Effector memory CD4-positive, alpha-beta T cell (primary cell): ENCODE results near the gene OR2V1.
"Not testable (repeated sequence)": the region's sequence is repeated elsewhere in the genome, so short reads cannot be mapped to it uniquely, and the experiment has no call there.

Experiments
- DNase-seq, 3 donors: peaks; one replicate each; pipeline ENCODE4 v3.0.0-alpha.2; 2020
- H3K27ac ChIP-seq: 2 replicates; pipeline ENCODE4 v1.7.0; 2013; ENCODE audit warnings: mild to moderate bottlenecking, low read length, moderate library complexity; ENCODE audit not compliant: insufficient read depth, poor library complexity, severe bottlenecking
- H3K27me3 ChIP-seq: replicated peaks from 2 replicates; pipeline ENCODE4 v1.7.0; 2013; ENCODE audit warnings: mild to moderate bottlenecking, low read length; ENCODE audit not compliant: insufficient read depth, control insufficient read depth, poor library complexity, severe bottlenecking
- H3K36me3 ChIP-seq: 2 replicates; pipeline ENCODE4 v1.7.0; 2013; ENCODE audit warnings: mild to moderate bottlenecking, low read length, moderate library complexity; ENCODE audit not compliant: control insufficient read depth, insufficient read depth
- H3K4me1 ChIP-seq: 2 replicates; pipeline ENCODE4 v1.7.0; 2013; ENCODE audit warnings: low read length, mild to moderate bottlenecking; ENCODE audit not compliant: control insufficient read depth, insufficient read depth, poor library complexity, severe bottlenecking
- H3K4me3 ChIP-seq: 2 replicates; pipeline ENCODE4 v1.7.0; 2013; ENCODE audit warnings: low read length, low read depth, mild to moderate bottlenecking; ENCODE audit not compliant: insufficient read depth, poor library complexity, severe bottlenecking
- H3K9me3 ChIP-seq: 2 replicates; pipeline ENCODE4 v1.7.0; 2013; ENCODE audit warnings: mild to moderate bottlenecking, low read length, moderate library complexity; ENCODE audit not compliant: control insufficient read depth

Gene OR2V1

DNA sequence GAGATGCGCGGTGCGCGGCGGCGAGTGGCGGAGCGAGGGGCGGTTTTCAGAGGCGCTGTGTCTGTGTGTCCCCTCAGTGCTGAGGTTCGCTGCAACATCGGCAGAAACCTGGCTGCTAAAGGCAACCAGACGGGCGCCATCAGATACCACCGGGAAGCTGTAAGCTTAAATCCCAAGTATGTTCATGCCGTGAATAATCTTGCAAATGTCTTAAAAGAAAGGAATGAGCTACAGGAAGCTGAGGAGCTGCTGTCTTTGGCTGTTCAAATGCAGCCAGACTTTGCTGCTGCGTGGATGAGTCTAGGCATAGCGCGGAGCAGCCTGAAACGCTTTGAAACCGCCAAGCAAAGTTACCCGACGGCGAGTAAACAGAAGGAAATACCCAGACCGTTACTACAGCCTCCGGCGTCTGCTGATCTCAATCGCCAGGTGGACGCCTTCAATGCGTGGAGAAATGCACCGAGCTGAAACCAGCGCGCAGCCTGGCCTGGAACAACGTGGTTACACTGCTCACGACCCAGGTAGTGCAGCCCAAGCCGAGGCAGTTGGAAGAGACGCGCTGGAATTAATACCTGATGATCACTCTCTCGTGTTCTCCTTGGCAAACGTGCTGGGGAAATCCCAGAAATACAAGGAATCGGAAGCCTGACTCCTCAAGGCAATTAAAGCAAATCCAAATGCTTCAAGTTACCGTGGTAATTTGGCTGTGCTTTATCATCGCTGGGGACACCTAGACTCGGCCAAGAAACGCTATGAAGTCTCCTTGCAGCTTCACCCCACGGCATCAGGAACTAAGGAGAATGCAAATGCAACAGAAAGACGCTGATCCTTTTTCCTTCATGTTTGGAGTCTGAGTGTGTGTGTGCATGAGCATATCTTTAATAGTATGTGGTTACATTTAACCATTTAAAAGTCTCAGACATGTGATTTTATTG, 15.9 kb downstream of the OR2V1 start:
- no peak overlapping the region for H3K27ac ChIP-seq
- H3K4me3 ChIP-seq: no peak overlapping the region
- H3K4me1 ChIP-seq: no peaks in the 10 kb centered on the region
- no peak for DNase-seq
- H3K36me3 ChIP-seq: no peaks in the 10 kb centered on the region
- H3K9me3 ChIP-seq: no peaks in the 10 kb centered on the region
- H3K27me3 ChIP-seq: peaks cover 37% of the 10 kb centered on the region

DNA sequence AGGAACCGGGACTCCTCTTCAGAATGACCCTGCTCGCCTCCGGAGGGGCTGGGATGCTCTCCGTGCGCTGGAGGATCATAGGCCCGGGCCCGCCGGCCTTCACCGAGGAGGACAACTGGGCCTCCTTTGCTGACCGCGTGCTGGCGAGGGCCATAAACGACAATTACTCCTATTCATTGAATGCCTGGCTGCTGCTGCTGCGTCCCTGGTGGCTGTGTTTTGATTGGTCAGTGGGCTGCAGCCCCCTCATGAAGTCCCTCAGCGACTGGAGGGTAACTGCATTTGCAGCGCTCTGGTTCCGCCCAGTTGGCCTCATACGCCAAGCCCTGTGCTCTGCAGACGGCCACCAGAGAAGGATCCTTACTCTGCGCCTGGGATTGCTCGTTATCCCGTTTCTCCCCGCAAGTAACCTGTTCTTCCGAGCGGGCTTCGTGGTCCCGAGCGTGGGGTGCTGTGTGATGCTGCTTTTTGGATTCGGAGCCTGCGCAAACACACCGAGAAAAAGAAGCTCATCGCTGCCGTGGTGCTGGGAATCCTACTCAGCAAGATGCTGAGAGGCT, 16.6 kb downstream of the OR2V1 start:
- Histone ChIP-seq H3K27me3 (peaks cover 37% of the 10 kb centered on the region), H3K9me3 (no peaks in the 10 kb centered on the region), H3K4me1 (no peaks in the 10 kb centered on the region), H3K36me3 (no peaks in the 10 kb centered on the region), H3K27ac (no peak overlapping the region), H3K4me3 (no peak overlapping the region)
- DNase-seq: no peak

DNA sequence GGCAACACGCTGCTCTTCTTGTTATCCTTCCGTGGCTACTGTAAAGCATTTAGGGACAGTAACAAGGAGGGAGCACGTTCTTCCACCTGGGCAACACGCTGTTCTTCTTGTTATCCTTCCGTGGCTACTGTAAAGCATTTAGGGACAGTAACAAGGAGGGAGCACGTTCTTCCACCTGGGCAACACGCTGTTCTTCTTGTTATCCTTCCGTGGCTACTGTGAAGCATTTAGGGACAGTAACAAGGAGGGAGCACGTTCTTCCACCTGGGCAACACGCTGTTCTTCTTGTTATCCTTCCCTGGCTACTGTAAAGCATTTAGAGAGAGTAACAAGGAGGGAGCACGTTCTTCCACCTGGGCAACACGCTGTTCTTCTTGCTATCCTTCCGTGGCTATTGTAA, 17.4 kb downstream of the OR2V1 start:
- H3K9me3 ChIP-seq, DNase-seq, H3K36me3 ChIP-seq, H3K4me1 ChIP-seq, H3K27ac ChIP-seq, H3K4me3 ChIP-seq: not testable (repeated sequence)
- H3K27me3 ChIP-seq: peaks cover 37% of the 10 kb centered on the region

DNA sequence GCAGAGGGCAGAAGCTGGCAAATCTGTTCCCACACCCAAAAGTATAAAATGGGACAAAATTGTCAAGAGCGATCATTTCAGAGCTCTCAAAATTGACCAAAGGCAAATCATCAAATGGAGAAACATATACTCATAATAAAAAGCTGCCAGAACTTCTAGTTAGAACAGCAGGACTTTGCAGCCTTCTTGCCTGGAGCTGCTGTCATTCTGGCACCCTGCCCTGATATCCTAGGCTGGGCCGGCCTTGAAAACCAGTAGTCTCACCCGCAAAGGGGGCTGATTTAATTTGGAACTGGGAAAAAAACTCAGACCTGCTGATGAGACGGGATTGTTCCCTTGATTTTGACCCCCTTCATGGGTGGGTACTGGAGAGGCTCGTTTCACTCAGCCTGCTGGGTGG, 18.5 kb downstream of the OR2V1 start:
- no peaks in the 10 kb centered on the region for H3K4me1 ChIP-seq
- H3K27ac ChIP-seq: no peak overlapping the region
- H3K4me3 ChIP-seq: no peak overlapping the region
- H3K36me3 ChIP-seq: no peaks in the 10 kb centered on the region
- H3K9me3 ChIP-seq: no peaks in the 10 kb centered on the region
- no peak for DNase-seq
- H3K27me3 ChIP-seq: peaks cover 40% of the 10 kb centered on the region

DNA sequence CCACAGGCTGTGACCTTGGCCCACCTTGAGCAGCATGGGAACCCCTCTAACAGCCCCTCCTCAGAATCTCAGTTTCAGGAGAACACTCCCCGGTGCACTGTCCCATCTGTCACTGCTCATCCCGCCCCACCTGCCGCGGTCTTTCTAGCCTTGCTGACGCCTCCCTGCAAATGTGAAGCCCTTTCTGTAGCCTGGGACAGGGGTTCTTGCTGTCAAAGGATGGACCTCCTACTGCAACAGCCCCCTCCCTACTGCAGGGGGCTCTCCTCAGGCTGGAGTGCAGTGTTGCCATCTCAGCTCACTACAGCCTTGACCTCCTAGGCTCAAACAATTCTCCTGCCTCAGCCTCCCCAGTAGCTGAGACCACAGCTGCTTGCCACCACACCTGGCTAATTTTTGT, 20.0 kb downstream of the OR2V1 start:
- no peaks in the 10 kb centered on the region for H3K4me1 ChIP-seq
- H3K4me3 ChIP-seq: no peak overlapping the region

DNA sequence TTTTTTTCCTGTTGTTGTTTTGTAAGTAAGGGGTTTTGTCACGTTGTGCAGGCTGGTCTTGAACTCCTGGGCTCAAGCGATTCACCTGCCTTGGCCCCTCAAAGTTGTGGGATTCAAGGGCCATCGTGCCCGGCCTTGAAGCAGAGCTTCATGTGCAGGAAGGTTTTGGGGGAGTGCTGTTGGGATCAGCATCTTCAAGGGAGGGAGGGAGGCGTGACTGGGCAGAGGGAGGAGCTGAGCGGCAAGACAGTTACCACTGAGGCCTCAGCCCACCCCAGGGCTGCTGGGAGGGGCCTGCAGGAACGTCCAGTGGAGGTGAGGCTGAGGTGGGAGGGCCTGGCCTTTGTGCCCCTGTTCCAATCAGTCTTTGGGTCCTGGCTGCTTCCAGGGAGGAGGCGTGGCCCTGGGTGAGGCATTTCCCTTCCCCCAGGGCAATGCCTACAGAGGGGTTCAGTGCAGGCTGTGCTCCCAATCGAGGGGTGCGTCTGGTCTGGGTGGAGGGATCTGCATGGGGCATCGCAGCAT, 21.4 kb downstream of the OR2V1 start:
- Histone ChIP-seq H3K27me3 (peaks cover 21% of the 10 kb centered on the region), H3K36me3 (no peaks in the 10 kb centered on the region), H3K4me1 (no peaks in the 10 kb centered on the region), H3K27ac (no peak overlapping the region), H3K9me3 (no peaks in the 10 kb centered on the region), H3K4me3 (no peak overlapping the region)
- DNase-seq: no peak

More for the DNA sequence above, 20.0 kb downstream of the OR2V1 start:
- DNase-seq: no peak
- Histone ChIP-seq H3K9me3 (no peaks in the 10 kb centered on the region), H3K27ac (no peak overlapping the region), H3K27me3 (peaks cover 35% of the 10 kb centered on the region), H3K36me3 (no peaks in the 10 kb centered on the region)

DNA sequence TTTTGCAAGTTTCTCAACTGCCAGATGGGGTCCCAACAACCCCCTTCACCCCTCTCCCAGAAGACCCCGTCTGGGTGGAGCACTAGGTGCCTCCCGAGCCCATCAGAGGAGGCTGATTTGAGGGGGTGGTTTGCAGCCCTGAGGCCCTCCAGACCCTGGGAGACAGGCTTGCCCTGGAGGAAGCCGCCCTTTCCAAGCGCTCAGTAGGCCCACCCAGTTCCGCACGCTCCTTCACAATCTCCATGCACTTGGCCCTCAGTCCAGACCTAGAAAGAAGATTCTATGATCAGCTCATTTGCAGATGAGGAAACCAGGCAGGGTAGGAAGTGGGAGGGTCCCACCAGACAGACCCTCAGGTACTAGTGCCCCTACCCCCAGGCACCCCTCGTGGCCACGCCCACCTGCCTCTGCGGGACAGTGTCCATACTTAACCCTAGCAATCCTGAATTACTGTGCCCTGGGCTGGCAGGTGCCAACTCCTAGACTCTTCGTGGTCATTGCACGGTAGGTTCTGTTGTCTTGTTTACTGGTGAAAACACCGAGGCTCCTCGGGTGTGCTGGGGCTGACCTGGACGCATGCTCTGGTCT, 22.3 kb downstream of the OR2V1 start:
- Histone ChIP-seq H3K4me1 (peaks cover 4% of the 10 kb centered on the region), H3K27ac (no peak overlapping the region), H3K4me3 (no peak overlapping the region), H3K36me3 (no peaks in the 10 kb centered on the region), H3K9me3 (no peaks in the 10 kb centered on the region), H3K27me3 (peaks cover 19% of the 10 kb centered on the region)
- no peak for DNase-seq

DNA sequence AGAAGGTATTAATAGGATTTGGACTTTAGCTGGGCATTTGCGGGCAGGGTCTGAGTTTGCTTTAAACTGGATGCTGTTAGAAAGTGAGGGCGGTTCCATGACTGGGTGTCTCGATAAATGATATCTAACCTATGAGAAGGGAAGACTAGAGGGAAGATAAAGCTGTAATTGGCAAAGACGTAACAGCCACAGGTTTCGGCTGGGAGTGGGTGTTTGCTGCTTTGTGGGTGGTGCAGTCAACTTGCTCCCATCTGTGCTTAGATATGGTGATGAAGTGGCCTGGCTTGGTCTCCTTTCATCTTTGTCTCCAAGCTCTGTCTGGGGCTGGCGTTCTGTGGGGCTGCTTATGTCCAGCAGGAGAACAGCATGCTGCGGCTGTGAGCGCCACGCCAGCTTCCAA, 23.3 kb downstream of the OR2V1 start:
- DNase-seq: no peak
- Histone ChIP-seq H3K36me3 (no peaks in the 10 kb centered on the region), H3K4me3 (no peak overlapping the region), H3K9me3 (no peaks in the 10 kb centered on the region), H3K27ac (no peak overlapping the region), H3K4me1 (peaks cover 4% of the 10 kb centered on the region), H3K27me3 (peaks cover 19% of the 10 kb centered on the region)

DNA sequence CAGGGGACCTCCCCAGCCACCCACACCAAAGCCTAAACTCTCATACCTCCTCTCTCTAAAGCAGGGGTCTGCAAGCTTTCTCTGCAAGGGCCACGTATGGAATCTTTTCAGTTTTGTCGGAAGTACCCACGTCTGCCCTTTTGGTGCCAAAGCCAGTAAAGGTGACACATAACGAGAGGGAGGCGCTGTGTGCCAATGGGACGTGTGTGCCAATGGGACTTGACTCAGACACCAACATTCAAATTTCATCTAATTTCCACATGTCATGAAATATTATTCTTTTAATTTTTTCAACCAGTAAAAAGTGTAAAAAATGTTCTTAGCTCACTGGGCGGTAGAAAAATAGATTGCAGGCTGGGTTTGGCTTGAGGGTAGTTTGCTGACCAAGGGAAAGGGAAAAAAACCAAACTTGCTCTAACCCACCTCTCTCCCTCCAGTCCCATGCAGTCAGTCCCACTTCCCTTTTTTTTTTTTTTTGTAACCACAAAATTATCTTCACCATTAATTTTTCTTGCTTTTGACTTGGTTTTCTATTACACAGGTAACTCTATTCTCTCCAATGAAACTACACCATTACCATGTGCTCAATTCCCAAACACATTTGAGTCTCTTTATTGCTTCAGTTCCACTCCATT, 25.5 kb downstream of the OR2V1 start:
- Histone ChIP-seq H3K4me3 (no peak overlapping the region), H3K27me3 (peaks cover 10% of the 10 kb centered on the region), H3K4me1 (peaks cover 4% of the 10 kb centered on the region), H3K9me3 (no peaks in the 10 kb centered on the region), H3K36me3 (no peaks in the 10 kb centered on the region), H3K27ac (no peak overlapping the region)
- no peak for DNase-seq
